DLD1 (cell line): ENCODE measurements around the gene FSHB.
"Not testable (repeated sequence)": the region's sequence is repeated elsewhere in the genome, so short reads cannot be mapped to it uniquely, and the experiment has no call there.

Source experiments
- in situ Hi-C: cut with HindIII; loops from 2 replicates; pipeline ENCODE4 v1.10.0; 2017; ENCODE audit warnings: low sequenced_read_pairs

Gene FSHB

DNA sequence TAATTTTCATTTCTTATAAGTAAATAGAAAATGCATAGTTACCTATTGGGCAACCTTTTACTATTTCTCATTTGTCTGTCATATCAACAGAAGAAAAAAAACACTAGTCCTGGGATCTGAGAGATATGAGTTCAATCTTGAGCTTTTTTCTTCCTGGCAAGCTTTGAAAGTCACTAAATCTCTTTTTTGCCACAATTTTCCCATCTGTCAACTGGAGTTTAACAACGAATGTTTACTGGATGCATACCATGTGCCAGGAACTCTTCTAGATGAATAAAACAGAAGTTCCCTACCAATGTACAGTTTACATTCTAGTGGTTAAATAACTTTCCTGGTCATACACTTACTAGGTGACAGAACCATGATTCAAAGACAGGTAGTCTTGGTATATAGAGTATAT lies 31.0 kb downstream of the FSHB start:
- in situ Hi-C loops, result no loop called here

DNA sequence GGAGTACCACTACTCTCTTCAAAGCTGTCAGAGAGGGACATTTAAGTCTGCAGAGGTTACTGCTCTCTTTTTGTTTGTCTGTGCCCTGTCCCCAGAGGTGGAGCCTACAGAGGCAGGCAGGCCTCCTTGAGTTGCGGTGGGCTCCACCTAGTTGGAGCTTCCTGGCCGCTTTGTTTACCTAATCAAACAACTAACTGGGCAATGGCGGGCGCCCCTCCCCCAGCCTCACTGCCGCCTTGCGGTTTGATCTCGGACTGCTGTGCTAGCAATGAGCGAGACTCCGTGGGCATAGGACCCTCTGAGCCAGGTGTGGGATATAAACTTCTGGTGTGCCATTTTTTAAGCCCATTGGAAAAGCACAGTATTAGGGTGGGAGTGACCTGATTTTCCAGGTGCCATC lies 37.8 kb downstream of the FSHB start:
- in situ Hi-C loops, result not testable (repeated sequence)

DNA sequence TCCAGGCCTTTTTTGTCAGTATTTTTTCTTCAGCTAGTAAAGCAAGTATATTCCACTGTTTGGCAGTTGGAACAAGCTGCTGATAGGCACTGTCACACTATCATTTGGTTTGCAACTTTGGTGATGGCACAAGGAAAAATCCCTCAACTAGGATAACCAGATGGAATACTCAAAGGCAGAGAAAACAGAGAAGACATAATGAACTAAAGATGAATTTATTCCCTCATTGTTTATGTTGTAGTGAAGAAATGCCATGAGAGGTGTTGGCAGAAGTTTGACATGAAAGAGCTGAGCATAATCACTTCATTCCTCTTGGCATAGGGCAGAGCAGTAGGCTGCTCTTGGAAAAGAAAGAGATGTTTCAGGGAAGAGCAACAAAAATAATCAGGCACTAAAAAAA lies 39.9 kb downstream of the FSHB start:
- in situ Hi-C loops, result no loop called here

DNA sequence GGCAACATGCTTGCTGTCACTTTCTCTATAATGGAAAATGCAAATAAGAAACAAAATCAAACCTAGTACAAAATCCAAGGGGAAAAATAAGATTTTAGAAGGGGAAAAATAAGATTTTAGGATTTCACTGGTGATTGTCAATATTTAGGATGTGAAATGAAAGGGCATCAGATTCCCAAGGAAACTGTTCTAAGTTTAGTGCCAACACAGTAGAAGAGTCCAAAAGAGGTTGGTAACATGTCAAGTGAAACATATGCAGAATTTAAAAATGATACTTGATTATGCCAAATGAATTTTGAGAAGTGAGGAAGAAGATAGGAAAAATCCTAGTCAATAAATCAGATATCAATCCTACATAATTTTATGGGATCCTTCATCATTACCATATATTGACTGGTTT lies 46.4 kb downstream of the FSHB start:
- in situ Hi-C loops, result no loop called here

DNA sequence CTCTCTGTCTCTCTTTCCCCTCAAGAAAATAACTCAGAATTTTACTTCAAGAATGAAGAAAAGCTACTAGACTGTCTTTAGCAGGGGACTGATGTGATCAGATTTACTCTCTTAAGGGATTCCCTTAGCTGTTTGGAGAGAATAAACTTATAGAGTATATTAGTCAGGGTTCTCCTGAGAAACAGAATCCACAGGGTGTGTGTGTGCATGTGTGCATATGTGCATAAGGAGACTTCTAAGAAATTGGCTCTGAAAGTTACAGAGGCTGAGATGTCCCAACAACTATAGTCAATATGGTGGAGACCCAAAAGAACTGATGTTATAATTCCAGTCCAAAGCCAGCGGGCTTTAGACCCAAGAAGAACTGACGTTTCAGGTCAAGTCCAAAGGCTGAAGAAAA lies 49.0 kb downstream of the FSHB start:
- in situ Hi-C loops, result no loop called here

DNA sequence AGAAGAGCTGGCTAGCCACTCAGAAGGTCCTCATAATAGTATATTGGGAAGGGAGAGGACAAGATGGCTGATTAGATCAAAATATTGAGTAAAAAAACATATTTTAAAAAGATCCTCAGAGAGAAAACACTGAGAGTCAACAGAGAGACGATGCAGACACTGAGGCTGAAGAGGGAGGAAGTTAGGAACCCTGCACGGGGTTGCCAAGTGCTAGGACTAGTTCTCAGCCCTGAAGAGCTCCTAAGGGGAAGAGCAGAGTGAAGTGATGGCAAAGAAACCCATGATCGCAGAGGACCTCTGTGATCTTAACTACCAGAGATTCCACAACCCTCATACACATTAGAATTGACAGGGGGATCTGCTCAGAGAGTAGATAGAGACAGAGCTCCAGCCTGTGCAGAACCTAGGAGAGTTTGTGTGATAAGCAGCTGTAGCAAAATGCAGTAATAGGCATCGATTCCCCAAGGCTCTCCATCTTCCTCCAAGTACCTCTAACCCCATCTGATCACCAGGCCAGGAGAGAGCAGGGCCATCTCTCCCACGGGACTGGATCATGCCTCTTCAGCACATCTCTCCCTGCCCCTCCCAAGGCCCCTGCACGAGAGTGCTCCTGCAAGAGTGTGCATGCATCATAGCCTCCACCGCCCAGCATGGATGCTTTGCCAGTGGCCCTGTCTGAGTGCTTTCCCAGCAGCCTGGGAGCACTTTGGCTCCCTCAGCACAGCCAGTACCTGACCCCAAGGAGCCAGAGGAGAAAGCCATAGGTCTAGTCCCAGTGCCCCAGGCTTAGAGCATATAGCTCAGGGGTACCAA lies 50.9 kb downstream of the FSHB start:
- in situ Hi-C loops, result no loop called here

DNA sequence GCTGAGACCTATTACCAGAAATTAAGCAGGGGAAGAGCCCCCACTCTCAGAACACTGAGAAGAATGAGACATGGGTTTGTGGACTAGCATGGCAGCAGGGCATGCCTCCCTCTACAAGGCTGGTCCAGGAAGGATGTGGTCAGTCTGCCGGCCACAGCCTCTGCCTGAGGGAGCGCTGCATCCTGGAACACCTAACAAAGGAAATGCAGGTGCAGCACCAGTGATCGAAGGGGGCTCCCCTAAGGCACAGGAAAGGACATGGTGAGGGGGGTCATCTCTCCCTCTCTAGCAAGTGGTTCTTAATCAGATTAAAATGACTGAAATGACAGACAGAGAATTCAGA lies 51.4 kb downstream of the FSHB start:
- in situ Hi-C loops, result no loop called here
